ENCODE measurements around the gene HPSE. TPM values are rescaled to one million over a fixed set of nuclear protein-coding genes. Genes with fewer than 3 reads are reported as not detected.

The HPSE gene
- total RNA-seq, 4 donors from 2014 or later: 0.05 to 0.42 (median 0.25) TPM

DNA sequence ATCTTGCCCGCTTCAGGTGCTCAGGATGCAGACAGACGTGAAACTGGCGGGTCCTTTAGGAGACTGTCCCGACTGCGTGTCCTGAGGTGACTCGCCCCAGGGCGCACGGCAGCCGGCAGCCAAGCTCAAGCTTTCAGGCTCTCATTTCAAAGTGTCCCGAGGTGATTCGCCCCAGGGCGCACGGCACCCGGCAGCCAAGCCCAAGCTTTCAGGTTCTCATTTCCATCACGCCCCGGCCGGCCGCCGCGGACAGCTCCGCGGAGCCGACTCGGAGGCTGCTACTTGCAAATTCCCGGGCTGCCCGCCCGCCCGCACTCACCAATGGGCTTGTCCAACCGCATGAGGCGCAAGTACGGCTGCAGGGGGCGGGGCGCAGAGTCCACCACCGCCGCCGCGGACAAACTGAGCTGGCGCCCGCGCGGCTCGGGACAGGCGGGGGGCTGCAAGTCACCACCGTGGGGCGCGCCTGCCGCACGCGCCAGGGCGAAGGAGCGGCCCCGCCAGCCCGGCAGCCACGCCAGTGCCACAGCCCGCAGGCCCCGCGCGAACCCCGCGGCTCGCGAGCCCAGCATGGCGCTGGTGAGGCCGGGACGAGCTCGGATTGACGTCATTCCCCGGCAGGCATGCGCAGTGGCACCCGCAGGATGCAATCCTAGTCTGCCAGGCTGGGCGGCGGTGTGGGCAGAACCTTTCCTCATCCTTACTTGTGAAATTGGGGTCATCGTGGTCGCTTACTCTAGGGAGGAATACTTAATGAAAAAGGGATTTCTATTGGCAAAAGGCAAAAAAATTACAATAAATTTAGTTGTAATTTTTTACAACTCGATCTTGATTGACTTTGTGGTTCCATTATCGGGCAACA, 50.2 kb downstream of the HPSE start, which contains the start of gene COQ2:
TSS of gene COQ2 (minus strand) at position 606 of the 862 bp plus-strand sequence. CDS start at position 572, 34 bp downstream.
- peaks cover 26 to 30% of the 10 kb centered on the region in 2 donors for H3K4me1 ChIP-seq
- intact Hi-C loops (cut with DNase I; ENCODE audit: low total_unique reads) (loop anchor here (1.0 to 10.0 kb wide), 7 partner anchors 172 to 910 kb away; partner anchors contain the start of genes HNRNPD, LIN54, MRPS18C and THAP9), in situ Hi-C loops (cut with MboI; ENCODE audit: low sequenced_read_pairs in 4 of 4) (loop anchor here in 2 of 4 donors (10.0 to 25.0 kb wide), 3 partner anchors 170 to 250 kb away; partner anchors contain the start of genes HELQ (in 2 of the 2), MRPS18C (in 2 of the 2) and COPS4 (in 1 of the 2))
- peak within 1 kb of the TSS; percentile 66 to 72 (median 68) for H3K4me3 ChIP-seq
- no peaks in the 10 kb centered on the region for H3K27me3 ChIP-seq
- no peaks in the 10 kb centered on the region for H3K36me3 ChIP-seq
- DNase-seq: peak; percentile 91 to 94
- TF ChIP-seq, protein P1, sequence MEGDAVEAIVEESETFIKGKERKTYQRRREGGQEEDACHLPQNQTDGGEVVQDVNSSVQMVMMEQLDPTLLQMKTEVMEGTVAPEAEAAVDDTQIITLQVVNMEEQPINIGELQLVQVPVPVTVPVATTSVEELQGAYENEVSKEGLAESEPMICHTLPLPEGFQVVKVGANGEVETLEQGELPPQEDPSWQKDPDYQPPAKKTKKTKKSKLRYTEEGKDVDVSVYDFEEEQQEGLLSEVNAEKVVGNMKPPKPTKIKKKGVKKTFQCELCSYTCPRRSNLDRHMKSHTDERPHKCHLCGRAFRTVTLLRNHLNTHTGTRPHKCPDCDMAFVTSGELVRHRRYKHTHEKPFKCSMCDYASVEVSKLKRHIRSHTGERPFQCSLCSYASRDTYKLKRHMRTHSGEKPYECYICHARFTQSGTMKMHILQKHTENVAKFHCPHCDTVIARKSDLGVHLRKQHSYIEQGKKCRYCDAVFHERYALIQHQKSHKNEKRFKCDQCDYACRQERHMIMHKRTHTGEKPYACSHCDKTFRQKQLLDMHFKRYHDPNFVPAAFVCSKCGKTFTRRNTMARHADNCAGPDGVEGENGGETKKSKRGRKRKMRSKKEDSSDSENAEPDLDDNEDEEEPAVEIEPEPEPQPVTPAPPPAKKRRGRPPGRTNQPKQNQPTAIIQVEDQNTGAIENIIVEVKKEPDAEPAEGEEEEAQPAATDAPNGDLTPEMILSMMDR (IDR thresholded peaks at IDR 0.05 in 4 of 5, conservative IDR thresholded peaks at IDR 0.05 in 1 of 5): peak; percentile 31 to 55 (median 41)
- peak; percentile 65 to 71 for TF ChIP-seq POLR2A (IDR thresholded peaks at IDR 0.05)
- peak within 1 kb of the TSS; percentile 85 to 97 (median 94) for H3K27ac ChIP-seq
- no peaks in the 10 kb centered on the region for H3K9me3 ChIP-seq
- peak; percentile 96 for ATAC-seq

DNA sequence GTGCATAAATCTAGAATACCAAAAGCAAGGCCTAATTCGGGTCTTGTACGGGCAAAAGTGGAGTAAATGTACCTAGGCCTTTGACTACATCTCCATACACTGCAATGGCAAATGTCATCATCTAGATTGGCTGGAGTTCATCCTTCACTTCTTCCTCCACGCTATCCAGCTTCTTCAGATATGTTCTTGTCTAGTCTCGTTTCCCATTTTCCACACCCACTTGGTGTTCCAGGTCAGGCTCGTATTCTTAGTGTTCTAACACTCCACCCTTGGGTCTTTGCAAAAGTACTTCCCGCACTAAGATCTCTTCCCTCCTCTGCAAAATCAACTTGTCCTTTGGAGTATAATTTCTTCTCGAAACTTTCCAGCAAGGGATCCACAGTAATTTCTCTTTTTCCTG, 51.5 kb downstream of the HPSE start:
- Histone ChIP-seq H3K27me3 (no peaks in the 10 kb centered on the region), H3K36me3 (peaks cover 0 to 7% of the 10 kb centered on the region in 2 donors), H3K4me3 (no peak overlapping the region), H3K9me3 (no peaks in the 10 kb centered on the region), H3K27ac (peak overlapping the region in 3 of 4 donors; percentile 85 to 95 (median 94)), H3K4me1 (peaks cover 26 to 30% of the 10 kb centered on the region in 2 donors)
- intact Hi-C loops (cut with DNase I; ENCODE audit: low total_unique reads) (loop anchor here (2.0 to 10.0 kb wide), 6 partner anchors 208 to 908 kb away; partner anchors contain the start of genes HNRNPD and LIN54), in situ Hi-C loops (cut with MboI; ENCODE audit: low sequenced_read_pairs in 4 of 4) (loop anchor here in 2 of 4 donors (10.0 to 25.0 kb wide), 3 partner anchors 172 to 248 kb away; partner anchors contain the start of genes HELQ (in 2 of the 2), MRPS18C (in 2 of the 2) and COPS4 (in 1 of the 2))
- DNase-seq (no peak), ATAC-seq (no peak)
- TF ChIP-seq POLR2A (IDR thresholded peaks at IDR 0.05): no peak
- TF ChIP-seq, protein P1 (IDR thresholded peaks at IDR 0.05 in 4 of 5, conservative IDR thresholded peaks at IDR 0.05 in 1 of 5): no peak

DNA sequence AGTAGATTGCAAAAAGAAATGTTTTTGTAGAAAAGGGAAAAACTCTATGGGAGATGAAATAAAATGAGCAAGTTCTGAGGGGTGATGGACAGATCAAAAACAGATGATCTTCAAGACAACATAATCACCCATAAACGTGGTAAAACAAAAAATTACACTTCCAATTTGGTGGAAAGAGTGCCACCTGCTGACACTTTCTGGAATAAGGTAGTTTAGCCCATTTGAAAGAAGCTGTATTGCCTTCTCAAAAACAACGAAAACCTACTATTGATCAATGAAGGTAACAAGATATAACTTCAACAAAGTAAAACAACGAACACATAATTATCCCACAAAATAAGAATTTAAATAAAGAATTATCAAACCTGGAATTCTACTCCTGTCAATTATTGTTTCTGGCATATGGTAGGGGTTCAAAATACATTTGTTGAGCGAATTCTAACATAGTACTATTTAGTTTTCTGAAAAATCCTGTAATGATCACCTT, 52.6 kb downstream of the HPSE start:
- ATAC-seq (no peak), DNase-seq (no peak)
- TF ChIP-seq POLR2A (IDR thresholded peaks at IDR 0.05): no peak
- TF ChIP-seq, protein P1 (IDR thresholded peaks at IDR 0.05 in 4 of 5, conservative IDR thresholded peaks at IDR 0.05 in 1 of 5): peak in 4 of 5 experiments; percentile 38 to 64 (median 50)
- H3K36me3 ChIP-seq: peaks cover 0 to 10% of the 10 kb centered on the region in 2 donors
- H3K27me3 ChIP-seq: no peaks in the 10 kb centered on the region
- intact Hi-C loops (cut with DNase I; ENCODE audit: low total_unique reads): loop anchor here (2.0 to 10.0 kb wide), 6 partner anchors 207 to 907 kb away; partner anchors contain the start of genes HNRNPD and LIN54
- H3K4me1 ChIP-seq: peaks cover 26 to 30% of the 10 kb centered on the region in 2 donors
- H3K9me3 ChIP-seq: no peaks in the 10 kb centered on the region
- H3K4me3 ChIP-seq: no peak overlapping the region
- in situ Hi-C loops (cut with MboI; ENCODE audit: low sequenced_read_pairs in 4 of 4): loop anchor here in 2 of 4 donors (10.0 to 25.0 kb wide), 3 partner anchors 173 to 247 kb away; partner anchors contain the start of genes HELQ (in 2 of the 2), MRPS18C (in 2 of the 2) and COPS4 (in 1 of the 2)
- H3K27ac ChIP-seq: peak overlapping the region in 2 of 4 donors; percentile 14 to 95

DNA sequence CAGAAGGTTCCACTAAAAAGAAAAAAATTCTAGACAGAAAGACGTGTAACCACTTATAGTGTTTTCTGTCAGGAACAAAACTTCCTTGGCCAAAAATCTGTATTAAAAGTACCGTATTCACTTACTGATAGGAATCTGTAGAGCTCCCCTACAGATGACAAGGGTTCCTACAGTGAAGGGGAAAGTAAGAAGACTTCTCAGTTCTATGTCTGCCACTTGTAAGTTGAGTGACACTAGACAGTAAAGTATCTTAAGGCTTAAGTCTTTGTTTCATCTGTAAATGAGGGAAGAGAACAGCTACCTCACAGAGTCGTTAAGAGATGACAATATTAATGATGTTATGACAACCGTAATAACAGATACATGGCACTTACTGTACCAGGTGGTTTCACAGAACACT, 53.3 kb downstream of the HPSE start:
- intact Hi-C loops (cut with DNase I; ENCODE audit: low total_unique reads) (loop anchor here (2.0 to 10.0 kb wide), 6 partner anchors 21 to 907 kb away; partner anchors contain the start of genes HNRNPD and LIN54), in situ Hi-C loops (cut with MboI; ENCODE audit: low sequenced_read_pairs in 4 of 4) (loop anchor here in 2 of 4 donors (10.0 to 25.0 kb wide), 3 partner anchors 173 to 247 kb away; partner anchors contain the start of genes HELQ (in 2 of the 2), MRPS18C (in 2 of the 2) and COPS4 (in 1 of the 2))

More for the DNA sequence above, 53.3 kb downstream of the HPSE start:
- Histone ChIP-seq H3K27ac (peak overlapping the region in 1 of 4 donors; percentile 14), H3K9me3 (no peaks in the 10 kb centered on the region), H3K36me3 (peaks cover 0 to 16% of the 10 kb centered on the region in 2 donors), H3K4me1 (peaks cover 26 to 30% of the 10 kb centered on the region in 2 donors), H3K27me3 (no peaks in the 10 kb centered on the region), H3K4me3 (no peak overlapping the region)
- TF ChIP-seq POLR2A (IDR thresholded peaks at IDR 0.05): no peak
- TF ChIP-seq, protein P1 (IDR thresholded peaks at IDR 0.05 in 4 of 5, conservative IDR thresholded peaks at IDR 0.05 in 1 of 5): no peak
- DNase-seq (no peak), ATAC-seq (no peak)
